Hippocampal formation (tissue), 2 donors: ENCODE measurements around the gene ARHGAP44.
"Not testable (repeated sequence)": the region's sequence is repeated elsewhere in the genome, so short reads cannot be mapped to it uniquely, and the experiment has no call there.

Experiments
- DNase-seq, 2 donors: peaks; one replicate each; lab custom pipeline; 2025; lab: John Stamatoyannopoulos, UW

ARHGAP44 gene

DNA sequence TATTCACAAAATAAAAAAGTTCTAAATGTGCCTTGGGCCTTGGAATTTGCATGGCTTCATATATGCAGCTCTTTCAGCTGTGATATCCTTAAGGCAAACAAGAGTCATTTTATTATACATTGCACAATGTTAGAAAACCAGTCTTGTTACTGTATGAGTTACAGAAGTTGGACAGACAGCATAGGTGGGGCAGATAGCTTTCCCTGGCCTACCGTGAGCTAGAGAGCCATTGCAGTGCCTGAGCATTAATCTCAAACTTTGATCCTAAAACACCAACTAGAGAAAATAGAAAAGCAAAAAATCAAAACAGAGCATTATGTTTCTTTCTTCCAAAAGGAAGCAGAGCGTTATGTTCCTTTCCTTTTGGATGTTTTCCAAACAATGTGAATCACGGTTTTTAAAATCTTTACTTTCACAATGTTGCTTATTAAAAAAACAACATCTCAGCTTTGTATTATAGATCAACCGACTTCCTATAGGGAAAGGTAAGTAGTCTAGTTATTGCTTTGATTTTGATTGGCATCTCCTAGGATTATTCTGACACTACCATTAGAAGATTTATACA lies 32.2 kb downstream of the ARHGAP44 start:
- DNase-seq: no peak

DNA sequence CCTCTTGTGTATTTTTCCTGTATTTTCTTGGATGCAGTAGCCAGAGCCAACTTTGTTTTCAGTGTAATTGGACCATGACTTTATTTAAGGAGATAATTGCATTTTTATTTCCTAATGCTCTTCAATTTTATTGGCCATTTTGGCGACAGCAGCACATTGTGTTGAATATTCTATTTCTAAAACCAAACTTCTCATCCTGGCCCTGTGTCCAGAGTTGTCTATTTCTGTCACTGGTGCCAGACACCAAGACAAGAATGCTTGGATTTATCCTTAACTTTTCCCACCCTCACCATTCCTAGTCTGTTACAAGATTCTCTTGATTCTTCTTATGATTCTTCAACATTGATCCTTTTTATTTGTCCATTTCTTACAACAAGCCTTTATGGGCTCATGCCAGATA lies 37.1 kb downstream of the ARHGAP44 start:
- no peak for DNase-seq

DNA sequence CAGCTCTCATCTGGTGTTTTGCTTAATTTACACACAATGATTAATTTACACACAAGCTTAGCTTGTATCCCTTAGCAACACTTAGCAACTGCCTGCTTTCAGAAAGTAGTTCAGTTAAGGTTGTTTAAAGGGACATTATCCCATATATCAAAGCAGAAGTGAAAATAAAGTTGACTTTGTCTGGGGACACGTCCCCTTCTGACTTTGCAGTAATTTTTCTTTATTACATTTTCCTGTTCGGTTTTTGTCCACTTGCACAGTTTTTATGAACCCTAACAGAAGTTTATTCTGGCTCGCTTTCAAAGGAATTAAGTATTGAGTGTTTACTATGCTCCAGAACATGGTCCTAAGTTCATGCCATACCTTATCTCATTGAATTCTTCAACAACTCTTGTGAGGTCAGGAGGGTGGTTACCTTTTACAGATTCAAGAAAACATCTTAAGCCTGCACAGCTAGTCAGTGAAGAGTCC lies 41.5 kb downstream of the ARHGAP44 start:
- no peak for DNase-seq

DNA sequence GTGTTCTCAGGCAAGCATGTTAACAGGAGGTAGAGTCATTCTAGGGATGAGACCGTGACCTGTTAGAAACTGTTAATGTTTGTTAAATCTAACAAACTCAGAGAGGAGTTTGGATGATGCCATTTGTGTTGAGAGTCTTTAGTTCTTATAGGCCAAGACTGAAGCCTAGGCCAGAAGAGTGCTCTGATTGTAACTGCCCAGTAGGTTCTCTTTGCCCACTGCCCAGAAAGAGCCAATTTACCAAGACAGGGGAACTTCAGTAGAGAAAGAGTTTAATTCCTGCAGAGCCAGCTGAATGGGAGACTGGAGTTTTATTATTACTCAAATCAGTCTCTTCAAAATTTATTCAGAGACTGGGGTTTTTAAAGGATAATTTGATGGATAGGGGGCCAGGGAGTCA lies 42.5 kb downstream of the ARHGAP44 start:
- DNase-seq: no peak

DNA sequence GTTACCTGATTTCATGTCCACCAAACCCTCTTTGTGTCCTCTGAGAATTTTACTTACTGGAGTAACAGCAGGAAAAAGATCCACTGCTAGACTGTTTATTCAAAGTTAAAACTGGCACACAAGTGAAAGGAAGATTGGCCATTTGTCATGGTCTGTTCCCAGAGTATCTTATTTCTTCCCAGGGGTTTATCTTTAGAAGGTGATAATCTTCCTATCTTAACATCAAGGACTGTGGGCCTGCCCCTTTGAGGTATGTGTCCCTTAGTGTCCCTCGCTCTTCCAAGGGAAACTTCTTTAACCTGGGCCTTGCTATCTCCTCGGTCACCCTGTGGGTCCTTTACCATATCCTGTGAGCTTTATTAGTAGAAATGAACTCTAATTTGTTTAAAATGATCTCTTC lies 49.7 kb downstream of the ARHGAP44 start:
- DNase-seq: no peak

DNA sequence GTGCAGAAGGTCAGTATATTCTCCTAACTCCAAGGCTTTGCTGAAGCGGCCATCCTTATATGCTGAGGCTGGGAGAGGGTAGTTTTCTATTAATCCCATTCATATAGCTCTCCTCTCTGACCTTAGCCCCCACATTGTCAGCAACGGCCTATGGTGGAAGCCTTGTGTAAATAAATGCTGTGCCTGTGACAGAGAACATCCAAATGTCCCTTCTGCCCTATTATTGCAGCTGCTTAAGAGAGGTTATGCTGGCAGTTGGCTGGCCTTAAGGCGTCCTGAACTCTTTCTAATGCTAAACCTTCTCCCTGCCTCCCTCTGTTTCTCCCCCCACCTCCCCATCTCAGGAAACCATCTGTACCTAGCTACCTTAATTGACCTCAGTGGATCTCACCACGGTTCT lies 53.6 kb downstream of the ARHGAP44 start:
- no peak for DNase-seq

DNA sequence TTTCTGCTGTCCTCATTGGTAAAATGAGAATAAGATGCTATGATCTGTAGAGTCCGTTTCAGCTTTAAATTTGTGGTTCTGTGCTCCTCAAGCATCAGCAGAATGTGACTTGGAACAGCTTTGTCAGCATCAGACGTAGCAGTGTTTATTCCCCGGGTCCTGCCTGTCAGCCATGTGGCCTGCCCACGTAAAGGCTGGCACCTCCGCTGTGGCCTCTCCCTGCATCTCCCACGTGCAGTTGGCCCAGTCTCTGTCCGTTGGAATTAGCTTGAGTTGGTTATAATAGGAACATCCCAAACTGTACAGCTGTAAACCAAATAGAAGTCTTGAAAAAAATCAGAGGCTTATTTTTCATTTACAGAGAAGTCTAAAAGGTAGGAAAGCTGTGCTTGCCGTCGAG lies 61.7 kb downstream of the ARHGAP44 start:
- DNase-seq: no peak

DNA sequence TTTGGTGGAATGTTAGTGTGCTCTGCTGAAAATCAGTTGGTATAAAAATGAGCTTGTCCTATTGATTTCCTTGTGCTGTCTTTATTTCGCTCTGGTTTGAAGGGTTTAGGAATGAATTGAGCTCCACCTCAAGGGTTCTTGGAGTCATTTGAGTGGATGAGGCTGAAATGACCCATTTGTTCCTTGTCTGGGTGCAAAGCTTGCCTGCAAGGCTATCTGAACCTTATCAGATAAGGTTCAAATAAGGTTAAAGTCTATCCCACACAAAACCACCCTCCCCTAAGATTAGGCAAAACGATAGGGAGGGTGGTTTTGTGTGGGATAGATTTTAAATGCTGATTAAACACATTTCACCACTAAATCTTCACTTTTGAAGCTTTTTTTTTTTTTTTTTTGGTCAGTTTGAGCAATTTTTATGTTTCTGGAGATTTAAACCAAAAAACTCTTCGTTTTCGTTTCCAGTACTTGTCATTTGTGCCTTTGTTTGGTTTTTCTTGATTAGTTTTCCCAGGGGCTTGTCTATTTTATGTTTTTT lies 62.7 kb downstream of the ARHGAP44 start:
- no peak for DNase-seq

DNA sequence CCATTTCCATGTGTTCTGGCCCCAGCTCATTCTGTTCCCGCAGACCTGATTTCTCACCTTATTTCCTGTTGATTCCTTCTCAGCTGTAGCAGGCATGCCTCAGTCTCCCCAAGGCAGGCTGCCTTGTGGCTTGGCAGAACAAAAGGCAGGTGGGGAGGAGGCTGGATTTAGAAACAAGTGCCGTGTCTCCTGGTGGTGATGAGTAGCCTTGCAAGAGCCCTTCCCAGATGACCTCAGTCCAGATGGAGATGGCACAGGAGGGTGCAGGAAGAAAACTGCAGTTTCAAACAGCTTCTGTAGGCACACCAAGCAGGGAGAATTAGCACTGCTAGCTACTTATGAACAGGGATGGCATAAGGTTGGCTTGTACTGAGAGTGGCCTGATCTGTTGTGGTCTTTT lies 64.6 kb downstream of the ARHGAP44 start:
- no peak for DNase-seq

DNA sequence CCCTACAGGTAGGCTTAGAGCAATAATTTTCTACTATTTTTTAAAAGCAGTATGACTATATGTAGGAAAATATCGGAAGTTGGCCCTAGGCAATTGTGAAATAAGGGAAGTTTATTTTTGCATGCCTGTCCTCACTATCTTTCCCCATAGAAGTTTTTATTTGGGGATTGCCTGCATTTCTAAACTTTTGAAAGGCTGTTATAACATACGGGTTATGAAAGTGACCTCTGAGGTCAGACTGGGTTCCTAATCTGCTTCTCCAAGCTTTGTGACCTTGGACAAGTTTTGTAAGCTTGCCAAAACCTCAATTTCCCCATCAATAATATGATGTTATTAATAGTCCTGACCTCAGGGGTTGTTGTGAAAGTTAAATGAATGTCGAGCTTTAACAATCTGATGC lies 67.1 kb downstream of the ARHGAP44 start:
- DNase-seq: no peak

DNA sequence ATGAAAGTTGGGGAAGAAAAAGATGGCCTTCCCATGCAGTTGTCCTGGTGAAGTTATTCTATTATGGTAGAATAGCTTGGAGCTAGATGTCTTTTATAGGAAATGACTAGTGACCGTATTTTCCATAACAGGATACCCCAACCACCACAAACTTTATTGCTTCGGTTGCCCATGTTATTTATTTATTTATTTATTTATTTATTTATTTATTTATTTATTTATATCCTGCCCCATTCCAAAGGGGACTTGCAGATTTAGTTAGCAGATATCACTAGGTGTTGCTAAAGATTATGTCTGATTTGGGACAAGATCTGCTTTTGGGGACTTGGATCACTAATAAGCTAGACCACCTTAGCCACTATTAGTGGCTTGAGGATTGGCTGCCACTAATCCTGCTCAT lies 68.3 kb downstream of the ARHGAP44 start:
- no peak for DNase-seq

DNA sequence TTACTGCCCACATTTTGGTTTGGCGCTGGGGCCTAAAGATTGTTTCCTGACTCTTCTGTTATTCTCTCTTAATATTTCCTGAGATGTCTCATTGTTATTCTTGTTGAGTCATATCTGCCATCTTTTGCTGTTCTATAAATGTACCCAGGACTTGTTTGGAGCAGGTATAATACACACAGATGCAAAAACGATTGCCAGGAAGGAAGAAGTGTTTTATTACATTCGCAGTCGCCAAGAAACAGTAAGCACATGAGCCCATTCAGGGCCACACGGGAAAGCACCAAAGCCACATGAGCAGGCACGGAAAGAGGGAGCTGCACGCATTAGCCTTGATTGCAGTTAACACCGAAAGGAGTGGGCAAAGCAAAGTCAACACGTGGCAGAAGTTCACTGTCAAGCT lies 70.2 kb downstream of the ARHGAP44 start:
- DNase-seq: no peak

DNA sequence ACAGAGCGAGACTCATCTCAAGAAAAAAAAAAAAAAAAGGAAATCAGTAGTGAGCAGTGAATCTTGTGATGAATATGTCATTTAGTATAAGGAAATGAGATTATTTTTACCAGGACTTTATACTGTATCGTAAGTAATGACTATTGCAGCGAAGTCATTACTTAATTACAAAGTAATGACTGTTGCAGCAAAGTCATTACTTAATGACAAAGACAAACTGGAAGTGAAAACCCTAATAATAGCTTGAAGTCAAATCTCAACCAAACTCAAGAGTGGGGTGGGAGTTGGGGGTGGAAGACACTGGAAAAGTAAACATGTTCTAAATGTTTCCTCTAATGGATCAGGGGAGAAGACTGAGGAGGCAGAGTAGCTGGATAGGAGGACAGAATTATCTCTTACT lies 76.5 kb downstream of the ARHGAP44 start:
- no peak for DNase-seq

DNA sequence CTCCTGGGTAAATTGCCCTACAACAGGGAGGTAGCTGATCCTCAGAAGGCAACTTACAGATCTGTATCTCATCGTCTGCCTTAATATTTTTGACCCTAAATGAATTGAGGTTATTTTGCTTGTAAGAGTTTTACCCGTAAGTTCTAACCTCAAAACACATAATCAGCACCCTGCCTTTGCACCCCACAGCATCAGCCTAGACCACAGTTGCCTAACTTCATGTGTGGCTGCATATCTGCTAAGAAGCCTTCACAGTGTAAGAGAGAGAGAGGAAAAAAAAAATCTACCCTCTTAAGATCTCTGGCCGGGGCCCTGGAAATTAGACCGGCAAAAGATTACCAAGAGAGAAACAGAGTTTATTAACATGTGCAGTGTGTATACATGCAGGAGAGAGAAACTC lies 76.9 kb downstream of the ARHGAP44 start:
- DNase-seq: no peak

DNA sequence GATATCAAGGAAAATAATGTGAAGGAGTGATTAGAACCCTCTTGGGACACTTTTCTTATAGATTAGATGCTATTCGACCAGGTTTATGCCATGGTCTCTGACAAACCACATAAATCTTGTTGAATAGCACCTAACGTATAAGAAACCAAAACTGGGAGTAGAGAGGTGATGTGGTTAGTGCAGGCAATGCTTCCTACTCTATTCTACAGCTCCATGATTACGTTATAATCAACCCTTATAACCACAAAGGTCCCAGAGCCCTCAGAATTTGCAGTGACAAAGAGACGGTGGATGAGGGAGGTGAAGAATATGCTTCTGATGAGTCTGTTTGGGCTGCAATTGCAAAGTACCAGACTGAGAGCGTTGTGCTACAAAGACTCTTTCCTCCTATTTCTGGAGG lies 78.4 kb downstream of the ARHGAP44 start:
- DNase-seq: no peak

DNA sequence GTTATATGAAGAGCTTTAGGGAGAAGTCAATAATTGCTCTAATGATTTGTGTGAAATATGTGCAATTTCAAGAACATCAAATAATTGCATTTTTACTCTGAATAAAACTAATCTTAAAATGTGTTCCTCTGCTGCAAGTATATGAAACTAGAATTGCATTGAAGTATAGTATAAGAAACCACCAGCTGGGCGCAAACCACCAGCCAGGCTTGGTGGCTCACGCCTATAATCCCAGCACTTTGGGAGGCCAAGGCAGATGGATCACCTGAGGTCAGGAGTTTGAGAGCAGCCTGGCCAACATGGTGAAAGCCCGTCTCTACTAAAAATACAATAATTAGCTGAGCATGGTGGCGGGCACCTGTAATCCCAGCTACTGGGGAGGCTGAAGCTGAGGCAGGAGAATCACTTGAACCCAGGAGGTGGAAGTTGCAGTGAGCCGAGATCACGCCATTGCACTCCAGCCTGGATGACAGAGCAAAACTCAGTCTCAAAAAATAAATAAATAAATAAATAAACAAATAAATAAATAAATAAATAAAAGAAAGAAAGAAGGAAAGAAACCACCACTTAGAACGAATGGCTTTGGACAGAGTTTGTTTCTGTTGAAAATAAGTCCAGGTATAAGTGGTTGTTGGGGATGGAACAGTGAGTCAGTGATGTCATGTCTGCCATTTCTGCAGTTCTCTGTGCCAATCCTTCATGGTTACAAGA lies 84.3 kb downstream of the ARHGAP44 start:
- not testable (repeated sequence) for DNase-seq

DNA sequence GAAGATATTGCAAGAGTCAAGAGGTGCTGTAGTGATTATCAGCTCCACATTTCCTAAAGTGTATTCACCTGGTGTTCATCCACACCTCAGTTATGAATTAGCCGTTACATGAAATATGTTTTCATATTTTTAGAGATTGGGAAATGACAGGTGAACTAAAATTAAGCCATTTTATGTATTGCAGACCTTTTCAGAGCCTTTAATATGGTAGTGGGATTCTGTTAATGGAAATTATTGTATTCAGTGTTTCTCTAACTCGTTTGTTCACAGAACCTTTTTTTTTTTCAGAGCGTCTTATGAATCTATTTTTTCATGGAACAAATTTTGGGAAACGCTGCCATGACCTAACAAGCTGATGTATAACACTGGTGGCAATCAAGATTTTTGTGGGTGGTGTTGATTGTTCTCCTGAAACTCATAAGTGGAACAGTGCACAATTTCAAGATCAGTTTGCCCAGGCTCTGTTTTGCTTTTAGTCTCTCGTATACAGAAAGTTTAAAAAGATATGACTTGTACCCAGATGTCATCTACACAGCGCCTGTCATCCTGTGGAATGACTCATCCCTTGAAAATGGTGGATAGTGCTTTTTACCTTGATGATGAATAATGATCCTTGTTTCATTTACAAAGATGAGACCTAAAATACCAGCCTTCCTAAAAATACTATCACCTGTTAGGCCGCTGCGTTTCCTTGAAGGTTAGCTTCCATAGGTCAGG lies 88.8 kb downstream of the ARHGAP44 start:
- no peak for DNase-seq

DNA sequence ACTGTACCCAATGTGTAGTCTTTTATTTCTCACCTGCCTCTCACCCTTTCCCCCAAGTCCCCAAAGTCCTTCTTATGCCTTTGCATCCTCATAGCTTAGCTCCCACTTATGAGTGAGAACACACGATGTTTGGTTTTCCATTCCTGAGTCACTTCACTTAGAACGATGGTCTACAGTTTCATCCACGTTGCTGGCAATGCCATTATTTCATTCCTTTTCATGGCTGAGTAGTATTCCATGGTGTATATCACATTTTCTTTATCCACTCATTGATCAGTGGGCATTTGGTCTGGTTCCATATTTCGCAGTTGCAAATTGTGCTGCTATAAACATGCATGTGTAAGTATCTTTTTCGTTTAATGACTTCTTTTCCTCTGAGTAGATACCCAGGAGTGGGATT lies 89.8 kb downstream of the ARHGAP44 start:
- not testable (repeated sequence) for DNase-seq

DNA sequence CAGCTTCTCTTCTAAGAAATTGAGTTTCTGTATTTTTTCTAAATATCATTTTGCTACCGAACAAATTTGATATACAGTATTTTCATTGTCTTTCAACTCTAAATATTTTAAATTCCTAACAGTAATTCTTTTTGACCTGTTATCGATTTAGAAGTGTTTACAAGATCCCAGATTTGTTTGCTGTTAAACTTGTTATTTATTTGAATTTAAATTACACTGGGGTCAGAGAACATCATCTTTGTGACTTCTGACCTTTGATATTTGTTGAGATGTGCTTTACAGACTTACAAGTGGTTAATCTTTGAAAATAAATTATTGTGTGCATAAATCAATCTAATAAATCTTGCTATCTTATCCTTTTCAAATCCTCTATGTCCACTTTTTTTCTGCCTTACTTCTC lies 94.2 kb downstream of the ARHGAP44 start:
- no peak for DNase-seq

DNA sequence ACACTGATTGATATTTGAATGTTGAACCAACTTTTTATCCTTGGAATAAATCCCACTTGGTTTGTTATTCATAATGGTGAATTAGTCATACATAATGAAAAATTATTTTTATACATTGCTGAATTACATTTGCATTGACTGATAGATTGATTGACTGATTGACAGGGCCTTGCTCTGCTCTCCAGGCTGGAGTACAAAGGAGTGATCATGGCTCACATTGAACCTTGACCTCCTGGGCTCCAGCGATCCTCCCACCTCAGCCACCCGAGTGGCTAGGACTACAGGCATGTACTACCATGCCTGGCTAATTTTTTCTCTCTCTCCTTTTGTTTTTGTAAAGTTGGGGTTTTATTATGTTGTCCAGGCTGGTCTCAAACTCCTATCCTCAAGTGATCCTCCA lies 97.8 kb downstream of the ARHGAP44 start:
- DNase-seq: no peak

DNA sequence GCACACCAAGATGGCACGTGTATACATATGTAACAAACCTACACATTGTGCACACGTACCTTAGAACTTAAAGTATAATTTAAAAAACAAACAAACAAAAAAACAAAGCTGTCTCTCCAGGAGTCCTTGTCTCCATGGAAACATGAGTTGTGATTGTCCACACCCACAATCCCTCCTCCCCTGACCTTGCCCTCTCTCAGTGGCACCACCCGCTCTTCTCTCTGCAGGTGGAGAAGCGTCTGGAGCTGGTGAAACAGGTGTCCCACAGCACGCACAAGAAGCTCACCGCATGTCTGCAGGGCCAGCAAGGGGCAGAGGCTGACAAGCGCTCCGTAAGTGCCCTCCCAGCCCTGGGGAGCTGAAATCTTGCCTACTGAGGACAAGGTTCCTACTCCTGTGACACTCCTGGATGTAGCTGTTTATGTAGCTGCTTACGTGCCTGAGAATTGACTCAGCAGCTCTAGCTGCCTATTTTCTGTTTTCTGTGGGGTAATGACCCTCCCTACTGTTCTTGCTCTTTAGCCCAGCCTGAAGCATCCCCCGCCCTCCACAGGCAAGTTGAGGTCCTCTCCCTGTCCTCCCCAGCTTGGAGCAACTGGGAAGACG lies 107.0 kb downstream of the ARHGAP44 start:
- DNase-seq: no peak

DNA sequence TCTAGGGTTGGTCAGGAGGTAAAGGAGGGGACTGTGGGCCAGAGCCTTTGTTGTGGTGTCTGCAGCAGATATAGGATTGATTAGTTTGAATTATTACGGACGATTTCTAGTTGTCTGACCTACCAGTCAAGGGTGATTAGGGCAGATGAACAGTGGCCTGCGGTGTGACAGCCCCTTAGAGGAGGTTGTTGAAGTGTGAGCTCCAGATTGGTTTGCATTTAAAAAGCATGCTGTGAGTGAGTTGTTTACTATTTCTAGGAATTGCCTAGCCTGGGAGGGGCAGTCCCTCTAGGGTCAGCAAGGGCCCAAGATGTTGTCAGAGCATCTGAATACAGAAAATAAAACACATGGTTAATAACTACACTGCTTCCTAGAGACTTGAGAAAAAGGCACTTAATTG lies 108.8 kb downstream of the ARHGAP44 start:
- no peak for DNase-seq

DNA sequence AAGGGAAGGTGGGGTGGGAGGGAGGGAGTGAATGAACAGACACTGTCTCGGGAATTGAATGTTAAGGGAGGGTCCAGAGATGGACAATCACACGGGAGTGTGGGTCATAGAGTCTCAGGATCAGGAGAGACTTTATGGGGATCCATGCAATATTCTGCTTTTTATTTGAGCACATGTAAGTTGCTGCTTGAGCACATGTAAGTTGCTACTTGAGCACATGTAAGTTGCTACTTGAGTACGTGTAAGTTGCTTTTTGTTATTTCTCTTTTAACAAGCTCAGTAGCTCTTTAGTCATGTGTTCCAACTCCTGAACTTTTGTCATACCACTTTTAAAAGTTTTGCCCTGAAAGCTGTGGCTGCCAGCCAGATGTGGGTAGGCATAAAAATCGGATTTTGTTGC lies 110.3 kb downstream of the ARHGAP44 start:
- DNase-seq: no peak
